GM19025 (cell line): Measurements from ENCODE around the gene SLC15A5.

Experiments
- ATAC-seq: cut with Tn5 transposase; IDR thresholded peaks from one replicate; pipeline ENCODE4 v1.9.1; 2021; ENCODE audit warnings: mild to moderate bottlenecking, low read depth, moderate library complexity; ENCODE audit not compliant: unreplicated experiment

The SLC15A5 gene

GRCh38 chr12:16277585-16277984 lies at the start of gene SLC15A5:
TSS of gene SLC15A5 (minus strand) at chr12:16277685. CDS start at chr12:16277685, 0 bp downstream.
- no peak for ATAC-seq

- ATAC-seq: no peak
Measured at GRCh38 chr12:16325426-16325825, 47.9 kb upstream of the SLC15A5 start.

GRCh38 chr12:16324772-16325171 lies 47.3 kb upstream of the SLC15A5 start:
- ATAC-seq: no peak

- no peak for ATAC-seq
Measured at GRCh38 chr12:16324272-16324671, 46.8 kb upstream of the SLC15A5 start.

- no peak for ATAC-seq
Measured at GRCh38 chr12:16323638-16324037, 46.2 kb upstream of the SLC15A5 start.

- ATAC-seq: no peak
Measured at GRCh38 chr12:16323010-16323409, 45.5 kb upstream of the SLC15A5 start.

GRCh38 chr12:16310934-16311333 lies 33.4 kb upstream of the SLC15A5 start:
- no peak for ATAC-seq

GRCh38 chr12:16307856-16308475 lies 30.5 kb upstream of the SLC15A5 start:
- ATAC-seq: no peak

GRCh38 chr12:16303939-16304338 lies 26.5 kb upstream of the SLC15A5 start:
- ATAC-seq: no peak

- ATAC-seq: no peak
Measured at GRCh38 chr12:16300736-16301135, 23.3 kb upstream of the SLC15A5 start.

- ATAC-seq: no peak
Measured at GRCh38 chr12:16300122-16300521, 22.6 kb upstream of the SLC15A5 start.

GRCh38 chr12:16299403-16299802 lies 21.9 kb upstream of the SLC15A5 start:
- ATAC-seq: no peak

GRCh38 chr12:16297521-16297920 lies 20.0 kb upstream of the SLC15A5 start:
- ATAC-seq: no peak

- ATAC-seq: no peak
Measured at GRCh38 chr12:16294376-16294956, 17.0 kb upstream of the SLC15A5 start.

- no peak for ATAC-seq
Measured at GRCh38 chr12:16291032-16291431, 13.5 kb upstream of the SLC15A5 start.

- ATAC-seq: no peak
Measured at GRCh38 chr12:16285586-16285985, 8.1 kb upstream of the SLC15A5 start.

- ATAC-seq: no peak
Measured at GRCh38 chr12:16282978-16283377, 5.5 kb upstream of the SLC15A5 start.

- no peak for ATAC-seq
Measured at GRCh38 chr12:16282081-16282480, 4.6 kb upstream of the SLC15A5 start.

GRCh38 chr12:16281157-16281556 lies 3.7 kb upstream of the SLC15A5 start:
- ATAC-seq: no peak

- no peak for ATAC-seq
Measured at GRCh38 chr12:16272222-16272621, 5.3 kb downstream of the SLC15A5 start.

GRCh38 chr12:16271062-16271461 lies 6.4 kb downstream of the SLC15A5 start:
- ATAC-seq: no peak

GRCh38 chr12:16269946-16270345 lies 7.5 kb downstream of the SLC15A5 start:
- no peak for ATAC-seq
